ENCODE data around the gene CCR3.

- TF ChIP-seq CTCF (conservative IDR thresholded peaks at IDR 0.05) = no peak
- no peak for TF ChIP-seq ZFX (IDR thresholded peaks at IDR 0.05)
Measured at GRCh38 chr3:46231323-46231722, 10.9 kb upstream of the CCR3 start.
